Trophoblast cell (in vitro differentiated cells and primary cell): Measurements from ENCODE around the gene TCF20.

Experiments used
- DNase-seq, 2 donors: peaks; one replicate each; pipeline ENCODE4 v3.0.0-alpha.2; 2016
- H2AFZ ChIP-seq: 2 replicates; pipeline ENCODE4 v1.6.1; 2013; ENCODE audit warnings: low read length, moderate library complexity, mild to moderate bottlenecking; ENCODE audit not compliant: insufficient read depth, poor library complexity
- H2AK5ac ChIP-seq: 2 replicates; pipeline ENCODE4 v1.6.1; 2013; ENCODE audit warnings: mild to moderate bottlenecking, low read length
- H2BK120ac ChIP-seq: 2 replicates; pipeline ENCODE4 v1.6.1; 2013; ENCODE audit warnings: low read length, mild to moderate bottlenecking, moderate library complexity; ENCODE audit not compliant: insufficient read depth, poor library complexity
- H2BK12ac ChIP-seq: 2 replicates; pipeline ENCODE4 v1.6.1; 2013; ENCODE audit warnings: mild to moderate bottlenecking, low read length, moderate library complexity
- H2BK5ac ChIP-seq: 2 replicates; pipeline ENCODE4 v1.6.1; 2013; ENCODE audit warnings: low read length, low read depth, moderate library complexity, mild to moderate bottlenecking; ENCODE audit not compliant: poor library complexity
- H3K14ac ChIP-seq: 2 replicates; pipeline ENCODE4 v1.6.1; 2013; ENCODE audit warnings: mild to moderate bottlenecking, low read length
- H3K18ac ChIP-seq: 2 replicates; pipeline ENCODE4 v1.6.1; 2013; ENCODE audit warnings: mild to moderate bottlenecking, low read length
- H3K23ac ChIP-seq: 2 replicates; pipeline ENCODE4 v1.6.1; 2013; ENCODE audit warnings: low read length
- H3K27ac ChIP-seq: 2 replicates; pipeline ENCODE4 v1.5.1; 2013; ENCODE audit warnings: low read depth, mild to moderate bottlenecking, inconsistent platforms, low read length, moderate library complexity
- H3K27me3 ChIP-seq: 2 replicates; pipeline ENCODE4 v1.6.1; 2013; ENCODE audit warnings: inconsistent platforms, mild to moderate bottlenecking, low read length, moderate library complexity; ENCODE audit not compliant: insufficient read depth
- H3K36me3 ChIP-seq, 2 experiments: 1 replicate in 1 of 2; 2 replicates in 1 of 2; pipeline ENCODE4 v1.6.1; 2013; ENCODE audit warnings: low read length in 2 of 2, mild to moderate bottlenecking in 2 of 2, moderate library complexity in 1 of 2; ENCODE audit not compliant: insufficient read depth in 2 of 2, control insufficient read depth in 1 of 2
- H3K4ac ChIP-seq: 2 replicates; pipeline ENCODE4 v1.6.1; 2013; ENCODE audit warnings: low read depth, mild to moderate bottlenecking, low read length, moderate library complexity
- H3K4me1 ChIP-seq, 2 experiments: 1 replicate in 1 of 2; 2 replicates in 1 of 2; pipeline ENCODE4 v1.6.1; 2013; ENCODE audit warnings: low read length in 2 of 2, mild to moderate bottlenecking in 2 of 2, moderate library complexity in 1 of 2; ENCODE audit not compliant: insufficient read depth in 2 of 2, control insufficient read depth in 1 of 2
- H3K4me2 ChIP-seq: 2 replicates; pipeline ENCODE4 v1.6.1; 2013; ENCODE audit warnings: inconsistent platforms, mild to moderate bottlenecking, low read length, moderate library complexity
- H3K4me3 ChIP-seq: 2 replicates; pipeline ENCODE4 v1.5.1; 2013; ENCODE audit warnings: mild to moderate bottlenecking, low read depth, low read length, inconsistent platforms
- H3K79me1 ChIP-seq: one replicate; pipeline ENCODE4 v1.6.1; 2013; ENCODE audit warnings: low read length
- H3K79me2 ChIP-seq: 2 replicates; pipeline ENCODE4 v1.6.1; 2013; ENCODE audit warnings: low read length, mild to moderate bottlenecking; ENCODE audit not compliant: control insufficient read depth, insufficient read depth, poor library complexity
- H3K9ac ChIP-seq: 2 replicates; pipeline ENCODE4 v1.6.1; 2013; ENCODE audit warnings: mild to moderate bottlenecking, low read length
- H3K9me3 ChIP-seq: 2 replicates; pipeline ENCODE4 v1.6.1; 2013; ENCODE audit warnings: low read depth, mild to moderate bottlenecking, control low read depth, inconsistent platforms, low read length; ENCODE audit not compliant: insufficient read depth
- H4K12ac ChIP-seq: 2 replicates; pipeline ENCODE4 v1.6.1; 2013; ENCODE audit warnings: low read depth, mild to moderate bottlenecking, low read length, moderate library complexity
- H4K8ac ChIP-seq: 2 replicates; pipeline ENCODE4 v1.6.1; 2013; ENCODE audit warnings: low read depth, mild to moderate bottlenecking, low read length, moderate library complexity
- H4K91ac ChIP-seq: one replicate; pipeline ENCODE4 v1.6.1; 2013; ENCODE audit warnings: low read depth, mild to moderate bottlenecking, low read length, moderate library complexity
- WGBS: extraction: QIAGEN DNeasy Blood & Tissue Kit; methylation state at CpG from one replicate; pipeline ENCODE4 v1.1.7; 2013; ENCODE audit warnings: missing lambda C conversion rate; ENCODE audit not compliant: insufficient read length, insufficient coverage; ENCODE audit errors: extremely low coverage; 5-methylcytosine and 5-hydroxymethylcytosine counted together

TCF20 gene

GRCh38 chr22:42282252-42282942 lies 11.9 kb upstream of the TCF20 start:
- Histone ChIP-seq H4K91ac (no peak overlapping the region), H3K79me2 (no peaks in the 10 kb centered on the region), H3K79me1 (no peaks in the 10 kb centered on the region), H2BK12ac (no peak overlapping the region), H2AK5ac (no peak overlapping the region), H3K9me3 (peaks cover 5% of the 10 kb centered on the region), H3K18ac (no peak overlapping the region), H3K27ac (no peak overlapping the region), H4K8ac (no peak overlapping the region), H2BK120ac (no peak overlapping the region), H3K27me3 (peaks cover 24% of the 10 kb centered on the region), H2BK5ac (no peak overlapping the region), H3K36me3 (no peaks in the 10 kb centered on the region), H3K14ac (no peak overlapping the region), H3K4me2 (no peak overlapping the region), H3K23ac (no peak overlapping the region), H4K12ac (no peak overlapping the region), H3K4me1 (peaks cover 0 to 6% of the 10 kb centered on the region in 2 experiments), H3K4ac (no peak overlapping the region), H3K9ac (no peak overlapping the region), H2AFZ (no peak overlapping the region), H3K4me3 (no peak overlapping the region)
- DNase-seq: no peak
- no CpG with 5 or more reads among the region's 22 CpGs for WGBS

GRCh38 chr22:42281706-42282251 lies 11.3 kb upstream of the TCF20 start:
- no peak for DNase-seq
- no peaks in the 10 kb centered on the region for H3K79me2 ChIP-seq
- peaks cover 24% of the 10 kb centered on the region for H3K27me3 ChIP-seq
- no peak overlapping the region for H3K9ac ChIP-seq
- H3K36me3 ChIP-seq: no peaks in the 10 kb centered on the region
- H3K18ac ChIP-seq: no peak overlapping the region
- H3K4ac ChIP-seq: no peak overlapping the region
- no peak overlapping the region for H3K23ac ChIP-seq
- WGBS: no CpG with 5 or more reads among the region's 4 CpGs
- no peak overlapping the region for H3K4me2 ChIP-seq
- H2BK5ac ChIP-seq: no peak overlapping the region
- no peak overlapping the region for H4K12ac ChIP-seq
- H2AK5ac ChIP-seq: no peak overlapping the region
- no peak overlapping the region for H2BK12ac ChIP-seq
- peaks cover 5% of the 10 kb centered on the region for H3K9me3 ChIP-seq
- H2BK120ac ChIP-seq: no peak overlapping the region
- no peak overlapping the region for H4K91ac ChIP-seq
- no peak overlapping the region for H3K27ac ChIP-seq
- no peak overlapping the region for H3K4me3 ChIP-seq
- H4K8ac ChIP-seq: no peak overlapping the region
- H3K14ac ChIP-seq: no peak overlapping the region
- no peak overlapping the region for H2AFZ ChIP-seq
- no peaks in the 10 kb centered on the region for H3K79me1 ChIP-seq
- peaks cover 0 to 6% of the 10 kb centered on the region in 2 experiments for H3K4me1 ChIP-seq

DNA sequence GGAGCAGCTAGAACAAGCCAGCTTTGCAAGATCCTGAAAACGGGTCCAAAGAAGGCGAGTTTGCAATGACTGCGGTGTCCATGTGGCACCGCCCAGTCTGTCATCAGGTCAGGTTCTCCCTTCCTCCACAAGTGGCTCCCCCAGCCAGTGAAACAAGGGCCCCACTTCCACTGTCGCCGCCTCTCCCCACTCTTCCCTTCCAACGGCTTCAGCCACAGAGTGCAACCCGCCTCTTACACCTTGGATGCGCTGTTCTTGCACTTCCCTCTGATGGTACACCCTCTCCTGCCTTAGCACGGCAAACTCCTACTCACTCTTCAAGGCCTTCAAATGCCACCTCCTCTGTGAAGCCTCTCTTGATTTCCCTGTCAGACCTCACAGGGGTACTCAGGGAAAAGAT lies 10.8 kb upstream of the TCF20 start:
- H3K9me3 ChIP-seq: peaks cover 5% of the 10 kb centered on the region
- H3K27me3 ChIP-seq: peaks cover 24% of the 10 kb centered on the region
- H3K9ac ChIP-seq: no peak overlapping the region
- no peak overlapping the region for H3K27ac ChIP-seq
- no peak overlapping the region for H2BK12ac ChIP-seq
- H3K23ac ChIP-seq: no peak overlapping the region
- H3K79me2 ChIP-seq: no peaks in the 10 kb centered on the region
- no peak overlapping the region for H2BK5ac ChIP-seq
- H4K91ac ChIP-seq: no peak overlapping the region
- no peaks in the 10 kb centered on the region for H3K79me1 ChIP-seq
- no peak overlapping the region for H4K8ac ChIP-seq
- DNase-seq: no peak
- no peak overlapping the region for H3K4me2 ChIP-seq
- H2AK5ac ChIP-seq: no peak overlapping the region
- H4K12ac ChIP-seq: no peak overlapping the region
- H3K4me3 ChIP-seq: no peak overlapping the region
- H3K4me1 ChIP-seq: peaks cover 0 to 6% of the 10 kb centered on the region in 2 experiments
- no peak overlapping the region for H3K14ac ChIP-seq
- no peak overlapping the region for H2AFZ ChIP-seq
- H3K36me3 ChIP-seq: no peaks in the 10 kb centered on the region
- H2BK120ac ChIP-seq: no peak overlapping the region
- no peak overlapping the region for H3K18ac ChIP-seq
- no CpG with 5 or more reads among the region's 10 CpGs for WGBS
- no peak overlapping the region for H3K4ac ChIP-seq

DNA sequence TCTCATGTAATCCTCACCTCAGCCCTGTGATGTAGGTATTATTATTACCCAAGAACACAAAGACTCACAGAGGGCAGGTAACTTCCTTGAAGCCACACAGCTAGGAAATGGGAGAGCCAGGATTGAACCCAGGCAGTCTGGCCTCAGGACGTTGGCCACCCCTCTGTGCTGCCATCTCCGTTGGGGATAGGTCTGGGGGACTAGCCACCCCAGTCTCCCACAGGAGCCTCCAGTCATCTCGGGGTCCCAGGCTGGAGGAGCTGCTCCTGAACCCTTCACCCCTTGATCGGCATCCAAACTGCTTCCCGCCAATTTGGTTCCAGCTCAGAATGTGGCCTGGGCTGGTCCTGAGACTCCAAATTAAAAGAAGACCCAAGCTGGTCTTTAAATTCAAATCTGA lies 10.4 kb upstream of the TCF20 start:
- no peak overlapping the region for H3K18ac ChIP-seq

More for the DNA sequence above, 10.4 kb upstream of the TCF20 start:
- H3K14ac ChIP-seq: no peak overlapping the region
- no peak overlapping the region for H4K8ac ChIP-seq
- H3K79me2 ChIP-seq: no peaks in the 10 kb centered on the region
- H4K12ac ChIP-seq: no peak overlapping the region
- H2BK120ac ChIP-seq: no peak overlapping the region
- H3K4ac ChIP-seq: no peak overlapping the region
- H2AK5ac ChIP-seq: no peak overlapping the region
- no peak overlapping the region for H3K9ac ChIP-seq
- H3K4me1 ChIP-seq: peaks cover 0 to 6% of the 10 kb centered on the region in 2 experiments
- DNase-seq: no peak
- H3K23ac ChIP-seq: no peak overlapping the region
- H3K36me3 ChIP-seq: no peaks in the 10 kb centered on the region
- H2BK5ac ChIP-seq: no peak overlapping the region
- H2BK12ac ChIP-seq: no peak overlapping the region
- H3K4me3 ChIP-seq: no peak overlapping the region
- WGBS: no CpG with 5 or more reads among the region's 5 CpGs
- H3K27ac ChIP-seq: no peak overlapping the region
- no peaks in the 10 kb centered on the region for H3K79me1 ChIP-seq
- H3K4me2 ChIP-seq: no peak overlapping the region
- peaks cover 24% of the 10 kb centered on the region for H3K27me3 ChIP-seq
- peaks cover 5% of the 10 kb centered on the region for H3K9me3 ChIP-seq
- H2AFZ ChIP-seq: no peak overlapping the region
- H4K91ac ChIP-seq: no peak overlapping the region
